GM21526 (cell line): Measurements from ENCODE around the gene PGM2L1.

Experiments used
- ATAC-seq: cut with Tn5 transposase; IDR thresholded peaks from one replicate; pipeline ENCODE4 v1.9.1; 2021; ENCODE audit warnings: moderate library complexity; ENCODE audit not compliant: unreplicated experiment, low FRiP score

Gene PGM2L1

GRCh38 chr11:74310857-74311256 is 87.4 kb downstream of the PGM2L1 start:
- ATAC-seq, result no peak

- no peak for ATAC-seq
These were observed 90.8 kb downstream of the PGM2L1 start for GRCh38 chr11:74307434-74307833.

GRCh38 chr11:74306435-74307175 is 91.6 kb downstream of the PGM2L1 start:
- ATAC-seq, result no peak

DNA sequence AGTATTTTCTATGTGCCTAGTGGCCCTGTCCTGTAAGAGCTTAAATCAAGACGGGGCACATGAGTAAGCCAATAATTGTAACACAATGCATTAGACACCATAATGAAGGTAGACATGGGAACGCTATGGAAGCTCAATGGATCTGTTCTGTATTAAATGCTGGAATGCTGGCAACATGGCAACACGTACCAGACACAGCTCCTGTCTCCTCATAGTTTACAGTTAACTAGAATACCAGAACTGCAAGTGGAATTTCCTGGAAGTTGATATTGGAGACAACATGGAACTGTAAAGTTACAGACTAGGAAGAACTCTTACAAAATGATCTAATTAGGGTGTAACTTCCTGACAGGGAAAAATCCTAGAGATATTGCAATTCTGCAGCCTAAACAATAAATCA is 99.2 kb downstream of the PGM2L1 start:
- no peak for ATAC-seq

DNA sequence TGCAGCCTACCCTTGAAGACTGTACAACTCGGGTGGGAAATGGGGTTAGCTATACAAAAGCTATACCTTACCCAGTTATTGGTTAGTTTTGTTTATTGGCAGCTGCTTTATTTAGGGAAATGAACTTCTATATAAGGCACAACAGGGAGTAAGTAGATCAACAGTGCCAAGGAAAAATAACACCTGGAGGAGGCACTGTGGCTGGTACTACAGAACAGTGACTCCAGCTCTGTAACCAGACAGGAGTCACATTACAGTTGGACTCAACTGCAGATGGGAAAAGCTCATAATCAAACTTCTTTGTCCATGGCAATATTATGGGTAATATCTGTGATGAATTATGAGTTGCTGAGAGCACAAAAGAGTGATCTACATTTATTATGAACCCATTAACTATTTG is 100.7 kb downstream of the PGM2L1 start:
- ATAC-seq, result no peak

DNA sequence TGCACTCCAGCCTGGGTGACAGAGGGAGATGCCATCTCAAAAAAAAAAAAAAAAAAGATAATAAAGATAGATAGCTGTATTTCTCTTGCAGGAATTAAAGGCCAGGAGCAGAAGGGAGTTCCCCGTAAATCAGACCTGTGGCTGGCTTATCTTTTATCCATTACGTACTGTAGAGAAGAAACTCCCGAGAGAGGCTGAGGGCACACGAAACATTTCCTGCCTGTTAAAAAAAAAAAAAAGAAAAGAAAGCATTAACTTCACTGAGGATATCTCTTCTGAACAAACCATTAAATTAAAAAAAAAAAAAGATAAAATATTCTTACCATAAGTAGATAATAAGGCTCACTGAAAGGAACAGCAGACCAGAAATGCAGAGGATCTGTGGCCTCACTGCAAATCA is 109.3 kb downstream of the PGM2L1 start:
- no peak for ATAC-seq

DNA sequence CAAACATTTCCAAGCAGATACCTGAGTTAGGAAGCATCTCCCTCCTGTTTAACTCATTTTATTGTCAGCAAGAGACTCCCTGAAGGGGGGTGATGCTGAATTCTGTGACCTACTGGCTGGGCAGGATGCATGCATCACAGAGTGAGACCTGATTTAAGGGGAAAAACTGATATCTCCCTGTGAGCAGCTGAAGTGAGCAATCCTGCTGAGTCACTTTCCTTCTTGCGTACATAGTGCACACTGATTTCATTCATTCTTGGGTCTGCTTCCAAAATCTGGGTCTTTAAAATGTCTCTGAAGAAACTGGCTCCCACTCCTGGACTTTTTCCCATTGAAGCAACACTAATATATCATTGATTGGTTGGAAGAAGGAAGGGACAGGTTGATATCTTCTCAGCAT is 110.1 kb downstream of the PGM2L1 start:
- no peak for ATAC-seq

GRCh38 chr11:74284466-74284865 is 113.8 kb downstream of the PGM2L1 start:
- ATAC-seq, result no peak

DNA sequence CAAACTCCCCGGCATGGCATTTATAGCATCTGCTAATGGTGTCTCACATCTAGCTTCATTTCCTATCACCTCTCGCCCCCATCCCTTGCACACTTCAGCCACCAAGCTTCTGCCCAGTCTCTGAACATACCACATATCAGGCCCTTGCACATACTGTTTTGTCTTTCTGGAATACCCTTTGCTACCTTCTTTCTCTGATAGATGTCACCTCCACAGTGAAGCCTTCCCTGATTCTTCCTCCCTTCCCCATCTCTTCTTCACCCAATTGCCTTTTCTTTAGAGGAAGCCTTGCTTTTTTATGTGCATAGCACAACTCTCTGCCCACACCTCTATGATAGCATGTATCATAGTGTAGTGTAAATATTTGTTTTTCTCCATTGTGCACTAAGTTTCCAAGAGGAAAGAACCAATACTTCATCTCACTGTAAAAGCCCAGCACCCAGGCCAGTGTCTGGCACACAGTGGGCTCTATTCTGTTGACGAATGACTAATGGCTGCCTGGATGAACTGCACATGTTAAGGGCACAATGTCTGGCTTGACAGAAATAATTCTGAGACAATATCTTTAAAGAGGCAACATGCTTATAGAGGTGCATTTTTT is 114.6 kb downstream of the PGM2L1 start:
- no peak for ATAC-seq

GRCh38 chr11:74282914-74283371 is 115.3 kb downstream of the PGM2L1 start:
- no peak for ATAC-seq

- no peak for ATAC-seq
These were observed 115.8 kb downstream of the PGM2L1 start for GRCh38 chr11:74282421-74282820.

GRCh38 chr11:74280494-74280893 is 117.7 kb downstream of the PGM2L1 start:
- ATAC-seq, result no peak
